A673 (cell line): Measurements from ENCODE around the gene FRMPD4. TPM values are rescaled to one million over a fixed set of nuclear protein-coding genes. Genes with fewer than 3 reads are reported as not detected.

ENCODE experiments used
- BruUV-seq: library from RNA; stranded (reverse); fragments of 400-500 nt; replicated peaks from 2 replicates; lab custom pipeline; 2021; lab: Mats Ljungman, UMichigan
- CTCF ChIA-PET: fragments of 300-600 bp; sonication (Branson Sonifier 250); formaldehyde crosslinking; loops from one replicate; lab custom pipeline; 2022; ENCODE audit warnings: antibody characterized with exemption; lab: Charles Lee
- POLR2A ChIA-PET: fragments of 300-600 bp; sonication (Branson Sonifier 250); formaldehyde crosslinking; loops from one replicate; lab custom pipeline; 2022; ENCODE audit warnings: antibody characterized with exemption; ENCODE audit not compliant: low non-redundant PET; lab: Charles Lee
- DNase-seq: peaks from one replicate; pipeline ENCODE4 v3.0.0-alpha.2; 2015; ENCODE audit warnings: low spot score
- H3K27ac ChIP-seq: fragments of 200-600 bp; sonication (generic); 2 replicates; pipeline ENCODE4 v1.5.1; 2016; ENCODE audit warnings: mixed run types, low read depth, mild to moderate bottlenecking, mixed read lengths, antibody characterized with exemption, low read length; ENCODE audit not compliant: poor library complexity, severe bottlenecking
- H3K27me3 ChIP-seq: fragments of 200-600 bp; sonication (generic); replicated peaks from 2 replicates; pipeline ENCODE4 v1.6.1; 2017; ENCODE audit warnings: mixed run types, low read depth, mild to moderate bottlenecking, mixed read lengths, antibody characterized with exemption, low read length; ENCODE audit not compliant: insufficient read depth, poor library complexity
- H3K36me3 ChIP-seq: fragments of 200-600 bp; sonication (generic); 2 replicates; pipeline ENCODE4 v1.6.1; 2016; ENCODE audit warnings: mixed run types, mild to moderate bottlenecking, mixed read lengths, antibody characterized with exemption, low read length; ENCODE audit not compliant: insufficient read depth, poor library complexity, severe bottlenecking
- H3K4me1 ChIP-seq: fragments of 200-600 bp; sonication (generic); 2 replicates; pipeline ENCODE4 v1.6.1; 2017; ENCODE audit warnings: mixed run types, mild to moderate bottlenecking, mixed read lengths, antibody characterized with exemption, low read length; ENCODE audit not compliant: insufficient read depth, poor library complexity, severe bottlenecking
- H3K4me3 ChIP-seq: fragments of 200-600 bp; sonication (generic); 2 replicates; pipeline ENCODE4 v1.5.1; 2016; ENCODE audit warnings: low read depth, mixed run types, mild to moderate bottlenecking, mixed read lengths, low read length; ENCODE audit not compliant: poor library complexity, severe bottlenecking
- H3K9me3 ChIP-seq: fragments of 200-600 bp; sonication (generic); 2 replicates; pipeline ENCODE4 v1.6.1; 2016; ENCODE audit warnings: mixed run types, low read depth, mild to moderate bottlenecking, mixed read lengths, antibody characterized with exemption, low read length; ENCODE audit not compliant: poor library complexity, severe bottlenecking
- CTCF ChIP-seq: fragments of 300-800, 200-600 bp; sonication (generic); conservative IDR thresholded peaks from 2 replicates; pipeline ENCODE4 v1.5.1; 2017; ENCODE audit warnings: low read depth, mild to moderate bottlenecking, antibody characterized with exemption, low read length, moderate library complexity, mixed read lengths
- EZH2 ChIP-seq: fragments of 200-600 bp; sonication (generic); IDR thresholded peaks from 2 replicates; pipeline ENCODE4 v1.6.1; 2017; ENCODE audit warnings: borderline replicate concordance, low read depth, mild to moderate bottlenecking, mixed read lengths, antibody characterized with exemption, low read length; ENCODE audit not compliant: poor library complexity, severe bottlenecking
- intact Hi-C: fragments of 100-400 bp; cut with micrococcal nuclease; formaldehyde crosslinking; loops from one replicate; pipeline ENCODE4 v1.10.0; 2022; ENCODE audit not compliant: unreplicated experiment
- total RNA-seq: library from RNA; stranded (reverse); gene quantifications from 2 replicates; pipeline ENCODE4 v1.2.3, GENCODE V29; 2021

The FRMPD4 gene
- total RNA-seq, 1 experiment from 2014 or later: not detected

GRCh38 chrX:12722314-12722713 lies 584.0 kb downstream of the FRMPD4 start:
- ChIA-PET CTCF (interaction anchor here (0.5 kb wide), 1 partner anchor 15 kb away, joined by 4 read pairs; no protein-coding TSS in a partner anchor), POLR2A (no interaction called here)
- Histone ChIP-seq H3K4me1 (no peaks in the 10 kb centered on the region), H3K27me3 (peaks cover 13% of the 10 kb centered on the region), H3K9me3 (no peaks in the 10 kb centered on the region), H3K27ac (no peak overlapping the region), H3K36me3 (no peaks in the 10 kb centered on the region), H3K4me3 (no peak overlapping the region)
- DNase-seq: no peak
- BruUV-seq: no TSS peak
- TF ChIP-seq CTCF (no peak), EZH2 (no peak)
- intact Hi-C loops: no loop called here

GRCh38 chrX:12741416-12741815 lies 603.1 kb downstream of the FRMPD4 start:
- no TSS peak for BruUV-seq
- H3K27ac ChIP-seq: no peak overlapping the region
- H3K36me3 ChIP-seq: no peaks in the 10 kb centered on the region
- no peaks in the 10 kb centered on the region for H3K9me3 ChIP-seq
- H3K4me1 ChIP-seq: no peaks in the 10 kb centered on the region
- CTCF ChIA-PET: no interaction called here
- intact Hi-C loops: no loop called here
- DNase-seq: no peak
- TF ChIP-seq CTCF: no peak
- TF ChIP-seq EZH2: no peak
- H3K27me3 ChIP-seq: no peaks in the 10 kb centered on the region
- POLR2A ChIA-PET: no interaction called here
- H3K4me3 ChIP-seq: no peak overlapping the region

DNA sequence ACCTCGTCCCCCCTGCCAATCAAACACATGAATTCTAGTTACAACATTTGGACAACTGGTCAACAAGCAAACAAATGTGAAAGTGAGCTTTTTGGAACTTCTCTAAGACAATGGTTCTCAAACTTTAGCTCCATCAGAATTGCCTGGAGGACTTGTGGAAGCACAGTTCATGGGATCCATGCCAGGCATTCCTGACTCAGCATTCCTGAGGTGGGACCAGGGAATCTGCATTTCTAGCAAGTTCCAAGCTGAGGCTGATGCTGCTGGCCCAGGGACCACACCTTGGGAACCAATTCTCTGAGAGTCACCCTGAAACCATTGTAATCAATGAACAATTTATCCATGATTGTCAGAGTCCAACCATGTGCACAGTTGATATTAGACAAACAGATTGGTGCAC lies 609.2 kb downstream of the FRMPD4 start:
- intact Hi-C loops: no loop called here
- Histone ChIP-seq H3K27me3 (no peaks in the 10 kb centered on the region), H3K36me3 (no peaks in the 10 kb centered on the region), H3K4me3 (no peak overlapping the region), H3K9me3 (no peaks in the 10 kb centered on the region), H3K4me1 (no peaks in the 10 kb centered on the region), H3K27ac (no peak overlapping the region)
- ChIA-PET CTCF (no interaction called here), POLR2A (no interaction called here)
- TF ChIP-seq EZH2 (no peak), CTCF (no peak)
- BruUV-seq: no TSS peak
- no peak for DNase-seq
